HL-60 (cell line): Measurements from ENCODE around the gene TMTC1.

Experiments
- DNase-seq, 2 experiments: peaks; one replicate each; pipeline ENCODE4 v3.0.0-alpha.2; 2010 to 2020; ENCODE audit warnings: low read depth in 1 of 2, low spot score in 1 of 2
- H3K27ac ChIP-seq: fragments of 250-450 bp; sonication (Bioruptor Pico); replicated peaks from 2 replicates; pipeline ENCODE4 v1.5.1; 2020; ENCODE audit warnings: mild to moderate bottlenecking, moderate library complexity
- H3K27me3 ChIP-seq: fragments of 250-450 bp; sonication (Bioruptor Pico); 2 replicates; pipeline ENCODE4 v1.5.1; 2021; ENCODE audit warnings: mild to moderate bottlenecking, moderate library complexity; ENCODE audit not compliant: insufficient read depth, poor library complexity, severe bottlenecking
- H3K4me3 ChIP-seq: replicated peaks from 2 replicates; pipeline ENCODE4 v1.5.1; 2011; ENCODE audit warnings: mild to moderate bottlenecking, control low read depth, low read length; ENCODE audit not compliant: insufficient read depth
- CTCF ChIP-seq: IDR thresholded peaks from one replicate; pipeline ENCODE4 v1.5.1; 2011; ENCODE audit warnings: low read length, control low read depth, inconsistent platforms; ENCODE audit not compliant: insufficient read depth
- GABPA ChIP-seq: IDR thresholded peaks from 2 replicates; pipeline ENCODE4 v1.6.1; 2012; ENCODE audit warnings: low read depth
- POLR2AphosphoS5 ChIP-seq: IDR thresholded peaks from 2 replicates; pipeline ENCODE4 v1.6.1; 2012; ENCODE audit warnings: low read depth
- REST ChIP-seq: IDR thresholded peaks from 2 replicates; pipeline ENCODE4 v1.6.1; 2012; ENCODE audit warnings: low read depth; ENCODE audit not compliant: insufficient replicate concordance
- SPI1 ChIP-seq: IDR thresholded peaks from 2 replicates; pipeline ENCODE4 v1.6.1; 2012; ENCODE audit warnings: low read depth, mild to moderate bottlenecking, borderline replicate concordance

TMTC1 gene

GRCh38 chr12:29653286-29653685 is 130.5 kb downstream of the TMTC1 start:
- no peak for TF ChIP-seq GABPA
- TF ChIP-seq SPI1 = no peak
- no peak for TF ChIP-seq CTCF
- TF ChIP-seq POLR2AphosphoS5 = no peak
- no peak for TF ChIP-seq REST
- no peaks in the 10 kb centered on the region for H3K27me3 ChIP-seq
- DNase-seq = no peak
- no peak overlapping the region for H3K27ac ChIP-seq
- no peak overlapping the region for H3K4me3 ChIP-seq

- no peak for DNase-seq
- Histone ChIP-seq H3K27me3 (no peaks in the 10 kb centered on the region), H3K27ac (no peak overlapping the region), H3K4me3 (no peak overlapping the region)
- TF ChIP-seq REST (no peak), CTCF (no peak), POLR2AphosphoS5 (no peak), GABPA (no peak), SPI1 (no peak)
These were observed 133.4 kb downstream of the TMTC1 start for GRCh38 chr12:29650371-29650770.

GRCh38 chr12:29649722-29650121 is 134.0 kb downstream of the TMTC1 start:
- DNase-seq = no peak

More at GRCh38 chr12:29649722-29650121, 134.0 kb downstream of the TMTC1 start:
- no peak overlapping the region for H3K4me3 ChIP-seq
- no peaks in the 10 kb centered on the region for H3K27me3 ChIP-seq
- no peak overlapping the region for H3K27ac ChIP-seq
- TF ChIP-seq REST = no peak
- TF ChIP-seq CTCF = no peak
- TF ChIP-seq SPI1 = no peak
- no peak for TF ChIP-seq POLR2AphosphoS5
- no peak for TF ChIP-seq GABPA
